ENCODE data around the gene SVOP.

DNA sequence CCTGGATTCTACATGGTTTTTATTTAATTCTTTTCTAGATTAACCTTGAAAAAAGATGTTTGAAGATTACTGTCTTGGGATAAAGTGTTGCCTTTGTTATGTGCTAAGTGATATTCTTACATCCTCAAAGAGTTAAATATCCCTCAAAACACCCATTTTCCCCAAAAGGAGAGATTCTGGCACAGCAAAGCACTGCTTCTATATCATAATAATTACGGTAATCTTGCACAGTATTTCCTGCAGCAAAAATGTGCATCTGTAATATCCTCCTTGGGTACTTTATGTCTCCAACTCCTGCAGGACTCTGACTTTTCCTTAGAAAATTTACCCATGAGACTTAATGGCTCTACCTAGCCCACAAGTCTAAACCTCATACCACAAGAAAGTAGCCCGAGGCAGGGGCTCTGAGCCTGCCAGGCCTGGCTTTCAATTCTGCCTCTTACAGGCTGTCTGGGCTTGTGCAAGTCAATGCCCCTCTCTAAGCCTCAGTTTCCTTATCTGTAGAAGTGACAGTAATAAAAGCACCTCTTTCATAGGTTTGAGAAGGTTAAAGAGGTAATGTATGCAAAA, 45.8 kb downstream of the SVOP start:
- TF ChIP-seq, protein P1, sequence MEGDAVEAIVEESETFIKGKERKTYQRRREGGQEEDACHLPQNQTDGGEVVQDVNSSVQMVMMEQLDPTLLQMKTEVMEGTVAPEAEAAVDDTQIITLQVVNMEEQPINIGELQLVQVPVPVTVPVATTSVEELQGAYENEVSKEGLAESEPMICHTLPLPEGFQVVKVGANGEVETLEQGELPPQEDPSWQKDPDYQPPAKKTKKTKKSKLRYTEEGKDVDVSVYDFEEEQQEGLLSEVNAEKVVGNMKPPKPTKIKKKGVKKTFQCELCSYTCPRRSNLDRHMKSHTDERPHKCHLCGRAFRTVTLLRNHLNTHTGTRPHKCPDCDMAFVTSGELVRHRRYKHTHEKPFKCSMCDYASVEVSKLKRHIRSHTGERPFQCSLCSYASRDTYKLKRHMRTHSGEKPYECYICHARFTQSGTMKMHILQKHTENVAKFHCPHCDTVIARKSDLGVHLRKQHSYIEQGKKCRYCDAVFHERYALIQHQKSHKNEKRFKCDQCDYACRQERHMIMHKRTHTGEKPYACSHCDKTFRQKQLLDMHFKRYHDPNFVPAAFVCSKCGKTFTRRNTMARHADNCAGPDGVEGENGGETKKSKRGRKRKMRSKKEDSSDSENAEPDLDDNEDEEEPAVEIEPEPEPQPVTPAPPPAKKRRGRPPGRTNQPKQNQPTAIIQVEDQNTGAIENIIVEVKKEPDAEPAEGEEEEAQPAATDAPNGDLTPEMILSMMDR (IDR thresholded peaks at IDR 0.05; ENCODE audit: insufficient read depth, low read depth, low read length): no peak
- TF ChIP-seq EZH2 (IDR thresholded peaks at IDR 0.05; ENCODE audit: insufficient read depth, low read length): no peak

All from astrocyte (in vitro differentiated cells and primary cell).